Retina (tissue), 1 donor: ENCODE results near the gene LMNA.
"Not testable (repeated sequence)": the region's sequence is repeated elsewhere in the genome, so short reads cannot be mapped to it uniquely, and the experiment has no call there.

Experiments used
- DNase-seq: peaks from one replicate; pipeline ENCODE4 v3.0.0-alpha.2; 2016

Gene LMNA

GRCh38 chr1:156167536-156167935 is 53.0 kb downstream of the LMNA start:
- DNase-seq, result no peak

GRCh38 chr1:156172696-156173470 is 58.4 kb downstream of the LMNA start:
- DNase-seq, result no peak

- DNase-seq, result no peak
These were observed 62.2 kb downstream of the LMNA start for GRCh38 chr1:156176610-156177210.

- DNase-seq, result no peak
These were observed 63.6 kb downstream of the LMNA start for GRCh38 chr1:156177919-156178654.

- DNase-seq, result no peak
These were observed 66.0 kb downstream of the LMNA start for GRCh38 chr1:156180471-156180870.

DNA sequence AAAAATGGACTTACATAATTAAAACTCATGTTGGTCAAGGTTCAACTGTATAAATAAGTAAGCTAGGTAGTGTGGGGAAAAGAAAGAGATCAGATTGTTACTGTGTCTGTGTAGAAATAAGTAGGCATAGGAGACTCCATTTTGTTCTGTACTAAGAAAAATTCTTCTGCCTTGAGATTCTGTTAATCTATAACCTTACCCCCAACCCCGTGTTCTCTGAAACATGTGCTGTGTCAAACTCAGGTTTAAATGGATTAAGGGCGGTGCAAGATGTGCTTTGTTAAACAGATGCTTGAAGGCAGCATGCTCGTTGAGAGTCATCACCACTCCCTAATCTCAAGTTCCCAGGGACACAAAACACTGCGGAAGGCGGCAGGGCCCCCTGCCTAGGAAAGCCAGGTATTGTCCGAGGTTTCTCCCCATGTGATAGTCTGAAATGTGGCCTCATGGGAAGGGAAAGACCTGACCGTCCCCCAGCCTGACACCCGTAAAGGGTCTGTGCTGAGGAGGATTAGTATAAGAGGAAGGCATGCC is 66.9 kb downstream of the LMNA start:
- not testable (repeated sequence) for DNase-seq

- DNase-seq, result not testable (repeated sequence)
These were observed 67.7 kb downstream of the LMNA start for GRCh38 chr1:156182010-156182779.

- DNase-seq, result not testable (repeated sequence)
These were observed 72.1 kb downstream of the LMNA start for GRCh38 chr1:156186347-156187177.
